ENCODE data around the gene DONSON.

The DONSON gene

GRCh38 chr21:33541105-33541711 lies 47.3 kb downstream of the DONSON start:
- DNase-seq, result no peak

- DNase-seq, result no peak
These were observed 47.8 kb downstream of the DONSON start for GRCh38 chr21:33540711-33541104.

- no peak for DNase-seq
These were observed 48.9 kb downstream of the DONSON start for GRCh38 chr21:33539616-33540015.

- DNase-seq, result no peak
These were observed 51.3 kb downstream of the DONSON start for GRCh38 chr21:33537212-33537611.

GRCh38 chr21:33531007-33531406 lies 57.5 kb downstream of the DONSON start:
- DNase-seq, result no peak
